Chondrocyte (in vitro differentiated cells): Measurements from ENCODE around the gene ATP1A3. TPM values are rescaled to one million over a fixed set of nuclear protein-coding genes. Genes with fewer than 3 reads are reported as not detected.

ENCODE experiments used
- DNase-seq: peaks from one replicate; pipeline ENCODE4 v3.0.0; 2021; ENCODE audit warnings: mixed read lengths, low spot score
- H3K27ac Mint-ChIP-seq: one replicate; pipeline ENCODE4 v1.8.0; 2021; ENCODE audit warnings: mild to moderate bottlenecking, moderate library complexity, mixed read lengths; ENCODE audit not compliant: unreplicated experiment
- H3K27me3 Mint-ChIP-seq: 2 replicates; pipeline ENCODE4 v1.8.0; 2021; ENCODE audit warnings: low read depth, mixed read lengths
- H3K36me3 Mint-ChIP-seq: 2 replicates; pipeline ENCODE4 v1.8.0; 2021; ENCODE audit warnings: low read depth, mixed read lengths
- H3K4me1 Mint-ChIP-seq: 2 replicates; pipeline ENCODE4 v1.8.0; 2021; ENCODE audit warnings: low read depth, mild to moderate bottlenecking, mixed read lengths
- H3K4me3 Mint-ChIP-seq: one replicate; pipeline ENCODE4 v1.8.0; 2021; ENCODE audit warnings: mild to moderate bottlenecking, moderate library complexity, mixed read lengths; ENCODE audit not compliant: unreplicated experiment
- H3K9me3 Mint-ChIP-seq: 2 replicates; pipeline ENCODE4 v1.8.0; 2021; ENCODE audit warnings: low read depth, mixed read lengths
- total RNA-seq: library from RNA; stranded (reverse); gene quantifications from 3 replicates; pipeline ENCODE4 v1.2.1, GENCODE V29; 2021
- TF ChIP-seq, protein P1 (sequence below): fragments of 200-600 bp; sonication (generic); IDR thresholded peaks from 2 replicates; pipeline ENCODE4 v1.5.0; 2021; ENCODE audit warnings: antibody characterized with exemption, mild to moderate bottlenecking, moderate library complexity

ATP1A3 gene
- total RNA-seq, 1 donor from 2014 or later: 0.85 TPM

DNA sequence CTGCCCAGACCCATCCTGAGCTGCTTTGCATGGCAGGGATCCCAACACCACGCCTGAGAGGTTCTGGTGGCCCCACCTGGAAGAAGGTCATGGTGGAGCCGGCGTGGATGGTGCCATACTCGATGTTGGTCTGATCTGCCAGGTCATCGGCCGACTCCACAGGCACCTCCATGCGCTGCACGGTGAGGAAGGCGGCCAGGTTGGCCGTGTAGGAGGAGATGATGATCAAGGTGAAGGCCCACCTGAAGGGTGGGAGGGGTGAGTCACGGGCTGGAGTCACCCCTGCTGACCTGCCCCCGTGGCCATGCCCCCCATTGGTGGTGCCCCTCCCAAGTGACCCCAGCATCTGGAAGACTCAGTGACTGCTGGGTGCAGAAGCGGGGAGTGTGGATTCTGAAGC is 12.5 kb upstream of the ATP1A3 start:
- Mint-ChIP-seq H3K27me3 (peaks cover 23% of the 10 kb centered on the region), H3K36me3 (peaks cover 2% of the 10 kb centered on the region), H3K4me1 (peaks cover 18% of the 10 kb centered on the region), H3K9me3 (no peaks in the 10 kb centered on the region), H3K4me3 (no peak overlapping the region), H3K27ac (no peak overlapping the region)
- no peak for DNase-seq
- TF ChIP-seq, protein P1, sequence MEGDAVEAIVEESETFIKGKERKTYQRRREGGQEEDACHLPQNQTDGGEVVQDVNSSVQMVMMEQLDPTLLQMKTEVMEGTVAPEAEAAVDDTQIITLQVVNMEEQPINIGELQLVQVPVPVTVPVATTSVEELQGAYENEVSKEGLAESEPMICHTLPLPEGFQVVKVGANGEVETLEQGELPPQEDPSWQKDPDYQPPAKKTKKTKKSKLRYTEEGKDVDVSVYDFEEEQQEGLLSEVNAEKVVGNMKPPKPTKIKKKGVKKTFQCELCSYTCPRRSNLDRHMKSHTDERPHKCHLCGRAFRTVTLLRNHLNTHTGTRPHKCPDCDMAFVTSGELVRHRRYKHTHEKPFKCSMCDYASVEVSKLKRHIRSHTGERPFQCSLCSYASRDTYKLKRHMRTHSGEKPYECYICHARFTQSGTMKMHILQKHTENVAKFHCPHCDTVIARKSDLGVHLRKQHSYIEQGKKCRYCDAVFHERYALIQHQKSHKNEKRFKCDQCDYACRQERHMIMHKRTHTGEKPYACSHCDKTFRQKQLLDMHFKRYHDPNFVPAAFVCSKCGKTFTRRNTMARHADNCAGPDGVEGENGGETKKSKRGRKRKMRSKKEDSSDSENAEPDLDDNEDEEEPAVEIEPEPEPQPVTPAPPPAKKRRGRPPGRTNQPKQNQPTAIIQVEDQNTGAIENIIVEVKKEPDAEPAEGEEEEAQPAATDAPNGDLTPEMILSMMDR: no peak

DNA sequence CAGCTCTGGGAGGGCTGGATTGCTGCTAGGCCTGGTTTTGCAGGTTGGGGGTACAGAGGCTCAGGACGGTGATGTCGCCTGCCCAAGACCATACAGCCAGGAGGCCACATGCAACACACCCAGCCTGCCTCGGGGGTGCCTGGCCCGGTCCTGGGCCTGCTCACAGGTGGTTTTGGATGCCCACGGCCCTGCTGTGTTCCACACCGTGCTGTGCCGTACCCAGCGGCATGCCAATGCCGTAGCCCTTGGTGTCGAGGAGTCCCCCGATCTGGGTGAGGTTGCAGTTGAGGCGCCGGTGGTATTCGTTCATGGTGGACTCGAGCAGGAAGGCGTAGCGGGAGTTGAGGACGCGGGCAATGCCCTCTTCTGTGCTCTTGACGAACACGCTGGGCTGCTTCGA is 11.5 kb upstream of the ATP1A3 start:
- TF ChIP-seq, protein P1: no peak
- no peak overlapping the region for H3K4me3 Mint-ChIP-seq

DNA sequence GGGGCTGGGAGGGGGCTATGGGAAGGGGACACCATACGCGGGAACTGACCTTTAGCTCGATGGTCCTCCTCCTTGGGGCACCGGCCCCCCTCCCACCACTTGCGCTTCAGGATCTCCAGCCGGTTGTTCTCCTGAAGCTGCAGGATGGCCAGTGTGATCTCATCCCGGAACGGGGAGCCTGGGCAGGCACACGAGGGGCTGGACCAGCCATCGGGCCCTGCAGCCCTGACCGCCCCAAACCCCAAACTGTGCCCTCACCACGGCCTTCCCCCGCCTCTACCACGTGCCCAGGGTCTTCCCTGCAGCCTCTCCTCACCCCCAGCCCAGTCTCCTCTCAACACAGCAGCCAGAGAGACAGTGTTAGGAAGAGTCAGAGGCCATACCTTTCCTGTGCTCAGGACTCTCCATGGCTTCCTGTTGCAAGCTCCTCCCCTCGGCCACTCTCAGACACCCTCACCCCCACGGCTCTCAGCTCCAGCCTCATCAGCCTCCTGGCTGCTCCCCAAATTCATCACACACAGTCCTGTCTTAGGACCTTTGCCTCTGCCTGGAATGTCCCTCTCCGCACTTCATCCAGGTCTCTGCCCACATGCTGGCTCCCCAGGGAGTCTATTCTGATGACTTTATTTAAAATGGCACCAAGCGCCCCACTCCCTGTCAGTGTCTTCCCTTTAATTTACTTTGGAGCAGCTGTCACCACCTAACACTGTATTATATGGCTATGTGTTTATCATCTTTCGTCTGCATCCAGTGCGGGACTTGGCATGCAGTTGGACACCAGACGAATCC is 9.7 kb upstream of the ATP1A3 start:
- TF ChIP-seq, protein P1: no peak
- Mint-ChIP-seq H3K9me3 (no peaks in the 10 kb centered on the region), H3K4me1 (peaks cover 7% of the 10 kb centered on the region), H3K27me3 (peaks cover 46% of the 10 kb centered on the region), H3K36me3 (peaks cover 2% of the 10 kb centered on the region), H3K4me3 (no peak overlapping the region), H3K27ac (no peak overlapping the region)
- no peak for DNase-seq

More for the DNA sequence above, 11.5 kb upstream of the ATP1A3 start:
- H3K4me1 Mint-ChIP-seq: peaks cover 12% of the 10 kb centered on the region
- no peaks in the 10 kb centered on the region for H3K9me3 Mint-ChIP-seq
- H3K27me3 Mint-ChIP-seq: peaks cover 32% of the 10 kb centered on the region
- no peak for DNase-seq
- H3K27ac Mint-ChIP-seq: no peak overlapping the region
- peaks cover 2% of the 10 kb centered on the region for H3K36me3 Mint-ChIP-seq

DNA sequence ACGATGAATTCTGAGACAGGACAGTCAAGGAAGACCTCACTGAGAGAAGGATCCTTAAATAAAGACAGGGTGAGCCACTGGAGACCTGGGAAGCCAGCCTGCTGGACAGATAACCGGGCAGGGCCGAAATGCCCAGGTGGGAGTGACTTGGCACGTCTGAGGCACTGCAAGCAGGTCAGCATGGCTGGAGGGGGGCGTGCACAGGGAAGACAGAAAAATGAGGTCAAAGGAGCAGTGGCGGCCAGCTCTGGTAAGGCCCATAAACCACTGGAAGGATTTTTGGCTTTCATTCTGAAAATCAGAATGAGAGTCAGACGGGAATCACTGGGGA is 5.8 kb upstream of the ATP1A3 start:
- TF ChIP-seq, protein P1: no peak
- no peak overlapping the region for H3K27ac Mint-ChIP-seq
- H3K4me1 Mint-ChIP-seq: peaks cover 8% of the 10 kb centered on the region
- no peak for DNase-seq
- no peak overlapping the region for H3K4me3 Mint-ChIP-seq
- no peaks in the 10 kb centered on the region for H3K36me3 Mint-ChIP-seq
- H3K27me3 Mint-ChIP-seq: peaks cover 72% of the 10 kb centered on the region
- no peaks in the 10 kb centered on the region for H3K9me3 Mint-ChIP-seq

DNA sequence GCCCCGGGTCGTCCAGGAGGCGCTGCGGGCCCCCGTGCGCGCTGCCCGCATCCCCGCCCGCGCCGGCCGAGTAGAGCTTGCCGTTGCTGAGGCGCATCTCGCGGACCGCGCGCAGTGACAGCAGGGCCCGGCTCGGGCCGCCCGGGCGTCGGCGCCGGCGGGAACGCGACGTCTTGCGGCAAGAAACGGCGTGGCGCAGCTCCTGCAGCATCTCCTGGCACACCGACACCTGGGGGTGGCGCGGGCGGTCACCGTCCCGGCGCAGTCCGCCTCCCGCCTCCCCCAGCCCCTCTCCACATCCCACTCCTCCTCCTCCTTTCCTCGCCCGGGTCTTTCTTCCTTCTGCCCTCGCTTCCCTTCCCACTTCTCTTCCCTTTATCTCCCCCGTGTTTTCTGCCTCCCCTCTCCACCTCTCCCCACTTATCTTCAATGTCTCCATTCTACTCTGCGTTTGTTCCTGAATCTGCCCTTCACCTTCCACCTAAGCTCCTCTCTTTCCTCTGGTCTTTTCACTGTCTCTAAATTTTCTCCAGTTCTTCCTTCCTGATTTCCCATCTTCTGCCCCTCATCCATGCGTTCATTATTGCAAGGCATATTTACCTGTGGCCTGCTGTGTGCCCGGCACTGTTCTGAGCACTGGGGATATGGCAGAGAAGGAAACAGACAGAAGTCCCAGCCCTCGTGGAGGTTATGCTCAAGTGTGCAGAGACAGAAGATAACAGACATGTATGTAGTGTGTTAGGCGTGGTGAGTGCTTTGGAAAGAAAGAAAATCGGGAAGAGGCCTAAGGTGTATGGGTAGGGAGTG is 5.2 kb upstream of the ATP1A3 start:
- Mint-ChIP-seq H3K27ac (no peak overlapping the region), H3K9me3 (no peaks in the 10 kb centered on the region), H3K4me3 (peak overlapping the region; percentile 34), H3K36me3 (no peaks in the 10 kb centered on the region), H3K27me3 (peaks cover 75% of the 10 kb centered on the region), H3K4me1 (peaks cover 8% of the 10 kb centered on the region)
- DNase-seq: no peak
- TF ChIP-seq, protein P1: no peak
